T-helper 2 cell (primary cell): ENCODE data around the gene NPIPA7.
"Not testable (repeated sequence)": the region's sequence is repeated elsewhere in the genome, so short reads cannot be mapped to it uniquely, and the experiment has no call there.

ENCODE experiments used
- DNase-seq, 5 experiments: peaks; one replicate each; pipeline versions ENCODE4 v3.0.0 to v3.0.0-alpha.2; 2012 to 2022

NPIPA7 gene

DNA sequence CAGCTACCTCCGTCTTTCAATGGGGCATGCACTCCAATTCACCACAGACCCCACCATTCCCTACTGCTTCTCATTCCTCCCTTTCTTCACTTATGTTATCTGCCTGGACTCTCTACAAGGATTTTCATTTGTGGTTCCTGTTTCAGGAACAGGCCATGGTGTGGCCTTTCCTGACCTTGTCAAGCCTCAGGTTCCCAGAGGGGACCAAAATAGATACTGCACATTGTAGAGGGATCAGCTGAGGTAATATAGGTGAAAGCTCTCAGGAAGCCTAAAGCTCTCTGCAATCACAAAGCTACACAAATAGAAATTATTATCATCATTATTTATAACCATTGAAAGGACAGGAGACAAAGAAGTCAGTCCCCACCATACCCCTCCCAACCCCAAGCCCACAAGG is 41.6 kb downstream of the NPIPA7 start:
- not testable (repeated sequence) for DNase-seq

DNA sequence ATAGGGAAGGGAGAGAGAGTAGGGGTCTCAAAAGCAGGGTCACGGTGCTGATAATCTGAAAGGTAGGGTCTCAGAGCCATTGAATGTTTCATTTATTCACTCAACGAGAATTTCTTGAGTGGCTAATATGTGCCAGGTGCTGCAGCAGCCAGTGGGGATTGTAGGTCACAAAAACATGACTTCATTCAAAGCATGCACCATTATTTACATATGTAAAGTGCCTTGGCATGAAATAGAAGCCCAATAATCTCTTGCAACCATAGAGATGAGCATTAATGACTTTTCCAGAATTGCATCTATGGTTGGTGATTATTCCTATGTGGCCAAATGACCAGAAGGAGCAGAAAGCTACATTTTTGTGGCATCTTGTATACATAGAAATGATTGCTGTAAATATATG is 46.2 kb downstream of the NPIPA7 start:
- DNase-seq, result not testable (repeated sequence)

GRCh38 chr16:16431135-16431534 is 52.2 kb downstream of the NPIPA7 start:
- not testable (repeated sequence) for DNase-seq

DNA sequence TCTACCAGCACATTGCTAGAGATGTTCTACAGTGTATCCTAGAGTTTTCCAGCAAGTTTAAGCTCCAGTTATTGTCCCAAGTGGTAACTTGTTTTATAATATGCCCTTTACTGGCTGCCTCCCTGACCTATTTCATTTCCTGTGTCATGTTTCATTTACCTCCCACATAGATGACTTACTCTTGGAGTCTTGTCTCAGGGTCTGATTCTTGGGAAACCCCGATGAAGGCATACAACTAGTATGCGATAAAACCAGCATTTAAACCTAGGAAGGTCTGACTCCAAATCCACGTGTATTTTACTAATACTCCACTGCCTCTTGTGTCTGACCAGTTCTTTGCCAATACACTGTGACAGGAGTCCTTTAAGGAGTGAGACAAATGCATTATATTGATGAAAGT is 55.8 kb downstream of the NPIPA7 start:
- not testable (repeated sequence) for DNase-seq

DNA sequence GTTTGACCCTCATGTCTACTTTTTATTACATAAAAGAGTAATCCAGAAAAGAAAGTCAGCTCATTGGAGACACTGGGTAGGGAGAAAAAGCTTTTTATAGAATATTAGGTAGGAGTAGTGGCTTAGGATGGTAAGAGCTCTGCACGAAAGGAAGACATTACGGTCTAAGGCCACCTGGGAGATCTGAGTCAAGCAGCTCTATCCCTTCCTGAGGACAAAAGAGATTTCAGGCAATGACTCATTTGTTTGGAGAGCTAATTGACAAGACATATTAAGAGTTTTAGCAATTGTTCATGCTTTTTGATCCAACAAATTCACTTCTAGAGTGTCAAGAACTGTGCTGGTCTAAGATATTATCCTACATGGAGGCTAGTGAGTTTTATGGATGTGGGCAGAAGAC is 62.5 kb downstream of the NPIPA7 start:
- DNase-seq, result not testable (repeated sequence)
